Activated naive CD4-positive, alpha-beta T cell treated with anti-CD3 and anti-CD28 coated beads, Interleukin-2, amount 50 U/mL, for 24 hours (primary cell): ENCODE measurements around the gene DHRS7.

Source experiments
- H3K27ac Mint-ChIP-seq: one replicate; pipeline ENCODE4 v1.8.0; 2021; ENCODE audit warnings: mild to moderate bottlenecking, mixed read lengths
- H3K27me3 Mint-ChIP-seq: one replicate; pipeline ENCODE4 v1.8.0; 2021; ENCODE audit warnings: mixed read lengths
- H3K36me3 Mint-ChIP-seq: one replicate; pipeline ENCODE4 v1.8.0; 2021; ENCODE audit warnings: mixed read lengths
- H3K4me1 Mint-ChIP-seq: one replicate; pipeline ENCODE4 v1.8.0; 2021; ENCODE audit warnings: mixed read lengths
- H3K4me3 Mint-ChIP-seq: one replicate; pipeline ENCODE4 v1.8.0; 2021; ENCODE audit warnings: mild to moderate bottlenecking, mixed read lengths
- H3K9me3 Mint-ChIP-seq: one replicate; pipeline ENCODE4 v1.8.0; 2021; ENCODE audit warnings: mixed read lengths

The DHRS7 gene

GRCh38 chr14:60170948-60171347 is 5.8 kb upstream of the DHRS7 start:
- no peak overlapping the region for H3K4me3 Mint-ChIP-seq
- no peaks in the 10 kb centered on the region for H3K9me3 Mint-ChIP-seq
- H3K4me1 Mint-ChIP-seq: peaks cover 9% of the 10 kb centered on the region
- no peaks in the 10 kb centered on the region for H3K36me3 Mint-ChIP-seq
- no peak overlapping the region for H3K27ac Mint-ChIP-seq
- H3K27me3 Mint-ChIP-seq: no peaks in the 10 kb centered on the region

DNA sequence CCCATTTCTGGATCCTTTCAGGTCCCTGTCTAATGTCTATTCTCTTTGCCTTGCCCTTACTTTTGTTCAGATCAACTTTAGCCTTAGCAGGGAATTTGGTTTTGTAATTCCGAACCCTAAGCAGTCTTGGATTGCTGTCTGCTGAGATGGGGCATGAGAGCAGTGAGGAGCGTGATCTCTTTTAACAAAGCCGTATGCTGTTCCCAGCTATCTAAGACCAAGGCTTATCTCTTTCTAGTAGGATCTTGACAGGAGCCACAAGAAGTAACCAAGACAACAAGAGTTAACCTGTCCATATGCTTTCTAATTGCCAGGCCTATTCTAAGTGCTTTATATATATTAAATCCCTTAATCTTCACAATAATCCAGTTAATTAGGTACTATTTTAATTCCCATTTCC is 4.5 kb upstream of the DHRS7 start:
- Mint-ChIP-seq H3K27me3 (no peaks in the 10 kb centered on the region), H3K27ac (no peak overlapping the region), H3K36me3 (no peaks in the 10 kb centered on the region), H3K9me3 (no peaks in the 10 kb centered on the region), H3K4me3 (no peak overlapping the region), H3K4me1 (peaks cover 16% of the 10 kb centered on the region)

DNA sequence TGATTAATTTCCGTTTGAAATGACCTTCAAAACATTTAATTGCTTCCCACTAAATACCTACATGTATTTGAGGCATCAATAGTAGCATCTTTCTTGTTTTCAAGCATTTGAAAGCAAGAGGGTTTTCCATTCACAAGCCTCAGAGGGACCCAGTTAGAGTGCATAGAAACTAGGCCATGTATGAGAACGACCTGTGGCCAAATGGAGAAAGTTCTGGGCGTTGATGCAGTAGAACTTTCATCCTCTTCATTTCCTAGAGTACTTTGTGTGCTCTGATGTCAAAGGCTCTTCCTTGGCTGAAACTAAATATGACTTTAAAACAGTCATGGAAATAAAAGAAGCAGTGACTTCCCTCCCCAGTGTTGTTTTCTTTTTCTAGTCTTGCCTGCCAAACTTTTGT is 944 bp upstream of the DHRS7 start:
- Mint-ChIP-seq H3K27ac (peak overlapping the region; percentile 96), H3K4me1 (peaks cover 43% of the 10 kb centered on the region), H3K36me3 (peaks cover 1% of the 10 kb centered on the region), H3K4me3 (peak overlapping the region; percentile 83), H3K27me3 (no peaks in the 10 kb centered on the region), H3K9me3 (no peaks in the 10 kb centered on the region)

DNA sequence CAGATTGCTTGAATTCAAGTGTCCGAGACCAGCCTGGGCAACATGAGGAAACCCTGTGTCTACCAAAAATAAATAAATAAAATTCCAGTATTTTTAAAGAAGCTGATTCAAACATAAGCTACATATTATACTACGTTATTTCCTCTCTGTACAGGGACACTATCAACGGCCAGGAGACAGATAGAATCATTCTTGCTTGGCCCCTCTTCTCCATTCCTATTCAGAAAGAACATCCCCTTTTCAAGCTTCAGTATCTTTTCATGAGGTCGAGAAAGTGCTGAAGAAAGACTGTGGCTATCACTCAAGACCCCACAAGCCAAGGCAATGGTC is 314 bp upstream of the DHRS7 start:
- H3K4me3 Mint-ChIP-seq: peak overlapping the region; percentile 83
- no peaks in the 10 kb centered on the region for H3K9me3 Mint-ChIP-seq
- peak overlapping the region; percentile 96 for H3K27ac Mint-ChIP-seq
- H3K27me3 Mint-ChIP-seq: no peaks in the 10 kb centered on the region
- H3K4me1 Mint-ChIP-seq: peaks cover 50% of the 10 kb centered on the region
- H3K36me3 Mint-ChIP-seq: peaks cover 1% of the 10 kb centered on the region

DNA sequence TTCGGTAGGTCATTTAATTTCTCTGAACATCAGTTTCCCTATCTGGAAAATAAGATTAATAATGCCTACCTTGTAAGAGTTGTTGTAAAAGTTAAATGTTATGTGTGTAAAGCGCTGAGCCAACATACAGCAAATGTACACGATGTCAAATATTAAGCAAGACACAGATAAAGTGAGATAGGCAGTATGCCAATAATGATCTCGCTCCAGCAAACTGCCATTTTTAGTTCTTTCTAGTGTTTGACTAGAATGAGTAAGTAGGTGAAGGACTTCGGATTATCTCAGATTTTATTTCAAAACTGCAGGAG is 840 bp downstream of the DHRS7 start:
- Mint-ChIP-seq H3K27me3 (no peaks in the 10 kb centered on the region), H3K4me1 (peaks cover 59% of the 10 kb centered on the region), H3K27ac (peak overlapping the region; percentile 97), H3K9me3 (no peaks in the 10 kb centered on the region), H3K4me3 (peak overlapping the region; percentile 96), H3K36me3 (peaks cover 4% of the 10 kb centered on the region)

- H3K27me3 Mint-ChIP-seq: no peaks in the 10 kb centered on the region
- peaks cover 4% of the 10 kb centered on the region for H3K36me3 Mint-ChIP-seq
- H3K9me3 Mint-ChIP-seq: no peaks in the 10 kb centered on the region
- H3K4me1 Mint-ChIP-seq: peaks cover 66% of the 10 kb centered on the region
- peak overlapping the region; percentile 23 for H3K4me3 Mint-ChIP-seq
- H3K27ac Mint-ChIP-seq: no peak overlapping the region
These were observed 1.5 kb downstream of the DHRS7 start for GRCh38 chr14:60163693-60164092.

DNA sequence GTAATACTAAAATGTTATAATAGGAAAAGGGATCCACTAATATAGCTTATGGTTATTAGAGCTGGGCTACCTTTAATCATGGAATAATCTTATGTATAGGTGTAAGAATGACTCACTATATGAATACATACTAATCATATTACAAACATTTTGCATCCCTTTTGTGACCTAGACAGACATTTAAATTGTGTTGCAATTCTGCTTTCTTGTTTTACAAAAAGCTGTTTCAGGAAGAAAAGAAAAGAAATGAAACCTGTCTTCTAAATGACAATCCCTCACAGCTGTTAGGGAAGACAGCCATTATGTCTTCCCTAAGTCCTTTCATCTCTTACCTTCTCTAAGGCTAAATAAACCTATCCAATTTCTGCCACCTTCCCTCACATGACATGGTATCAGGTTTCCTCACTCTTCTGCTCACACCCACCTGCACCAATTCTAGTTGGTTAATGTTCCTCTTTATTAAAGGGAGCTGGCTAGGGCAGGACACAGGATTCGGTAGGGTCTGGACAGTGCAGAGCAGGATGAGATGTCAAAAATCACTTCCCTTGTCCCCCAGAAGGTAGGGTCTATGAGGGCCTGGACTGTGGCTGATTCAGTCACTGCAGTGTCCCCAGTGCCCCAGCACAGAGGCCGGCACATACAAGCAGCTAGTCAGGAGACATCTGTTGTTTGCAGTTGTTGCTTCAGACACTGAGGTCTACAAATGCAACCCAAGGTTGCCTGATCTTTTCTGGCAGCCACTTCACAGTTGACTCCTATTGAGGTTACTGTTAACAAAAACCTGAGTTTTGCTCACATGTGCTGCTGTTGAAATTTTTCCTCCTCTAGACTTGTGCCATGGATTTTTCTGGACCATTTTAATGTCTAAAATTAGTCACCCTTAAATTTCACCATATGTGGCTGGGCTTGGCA is 3.7 kb downstream of the DHRS7 start:
- Mint-ChIP-seq H3K27me3 (no peaks in the 10 kb centered on the region), H3K4me3 (no peak overlapping the region), H3K27ac (peak overlapping the region; percentile 24), H3K36me3 (peaks cover 5% of the 10 kb centered on the region), H3K4me1 (peaks cover 80% of the 10 kb centered on the region), H3K9me3 (no peaks in the 10 kb centered on the region)

- H3K4me3 Mint-ChIP-seq: no peak overlapping the region
- H3K36me3 Mint-ChIP-seq: peaks cover 7% of the 10 kb centered on the region
- H3K4me1 Mint-ChIP-seq: peaks cover 81% of the 10 kb centered on the region
- H3K9me3 Mint-ChIP-seq: no peaks in the 10 kb centered on the region
- H3K27ac Mint-ChIP-seq: peak overlapping the region; percentile 62
- H3K27me3 Mint-ChIP-seq: no peaks in the 10 kb centered on the region
These were observed 4.8 kb downstream of the DHRS7 start for GRCh38 chr14:60160422-60160821.

GRCh38 chr14:60154671-60155070 is 10.5 kb downstream of the DHRS7 start:
- peak overlapping the region; percentile 17 for H3K4me3 Mint-ChIP-seq
- H3K27me3 Mint-ChIP-seq: no peaks in the 10 kb centered on the region
- peaks cover 77% of the 10 kb centered on the region for H3K4me1 Mint-ChIP-seq
- H3K27ac Mint-ChIP-seq: peak overlapping the region; percentile 69
- H3K9me3 Mint-ChIP-seq: no peaks in the 10 kb centered on the region
- peaks cover 18% of the 10 kb centered on the region for H3K36me3 Mint-ChIP-seq

- Mint-ChIP-seq H3K36me3 (peaks cover 18% of the 10 kb centered on the region), H3K27me3 (no peaks in the 10 kb centered on the region), H3K9me3 (no peaks in the 10 kb centered on the region), H3K27ac (peak overlapping the region; percentile 47), H3K4me1 (peaks cover 71% of the 10 kb centered on the region), H3K4me3 (peak overlapping the region; percentile 48)
These were observed 11.2 kb downstream of the DHRS7 start for GRCh38 chr14:60153991-60154390.

GRCh38 chr14:60151715-60152114 is 13.5 kb downstream of the DHRS7 start:
- H3K27ac Mint-ChIP-seq: peak overlapping the region; percentile 85
- no peaks in the 10 kb centered on the region for H3K9me3 Mint-ChIP-seq
- H3K36me3 Mint-ChIP-seq: peaks cover 18% of the 10 kb centered on the region
- H3K4me1 Mint-ChIP-seq: peaks cover 50% of the 10 kb centered on the region
- no peaks in the 10 kb centered on the region for H3K27me3 Mint-ChIP-seq
- H3K4me3 Mint-ChIP-seq: peak overlapping the region; percentile 16

- H3K4me3 Mint-ChIP-seq: no peak overlapping the region
- H3K4me1 Mint-ChIP-seq: no peaks in the 10 kb centered on the region
- no peaks in the 10 kb centered on the region for H3K9me3 Mint-ChIP-seq
- H3K27me3 Mint-ChIP-seq: no peaks in the 10 kb centered on the region
- peaks cover 20% of the 10 kb centered on the region for H3K36me3 Mint-ChIP-seq
- no peak overlapping the region for H3K27ac Mint-ChIP-seq
These were observed 30.5 kb downstream of the DHRS7 start for GRCh38 chr14:60134702-60135101.

DNA sequence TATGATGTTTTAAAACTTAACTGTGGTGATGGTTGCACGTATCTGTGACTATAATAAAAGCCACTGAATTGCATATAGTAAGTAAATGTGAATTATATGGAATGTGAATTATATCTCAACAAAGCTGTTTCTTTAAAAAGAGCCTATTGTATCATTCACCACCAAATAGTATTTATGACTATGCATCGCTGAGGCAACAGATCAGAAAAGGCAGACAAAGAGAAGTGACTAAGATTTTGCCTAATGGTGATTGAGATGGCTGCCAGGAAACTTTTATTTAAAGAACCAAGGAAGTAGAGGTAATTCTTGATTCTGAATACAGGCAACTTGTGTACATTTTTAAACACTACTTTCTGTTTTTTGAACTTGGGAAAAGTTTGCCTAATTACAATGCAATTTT is 31.7 kb downstream of the DHRS7 start:
- Mint-ChIP-seq H3K4me3 (no peak overlapping the region), H3K36me3 (peaks cover 24% of the 10 kb centered on the region), H3K9me3 (no peaks in the 10 kb centered on the region), H3K27me3 (no peaks in the 10 kb centered on the region), H3K27ac (no peak overlapping the region), H3K4me1 (no peaks in the 10 kb centered on the region)

DNA sequence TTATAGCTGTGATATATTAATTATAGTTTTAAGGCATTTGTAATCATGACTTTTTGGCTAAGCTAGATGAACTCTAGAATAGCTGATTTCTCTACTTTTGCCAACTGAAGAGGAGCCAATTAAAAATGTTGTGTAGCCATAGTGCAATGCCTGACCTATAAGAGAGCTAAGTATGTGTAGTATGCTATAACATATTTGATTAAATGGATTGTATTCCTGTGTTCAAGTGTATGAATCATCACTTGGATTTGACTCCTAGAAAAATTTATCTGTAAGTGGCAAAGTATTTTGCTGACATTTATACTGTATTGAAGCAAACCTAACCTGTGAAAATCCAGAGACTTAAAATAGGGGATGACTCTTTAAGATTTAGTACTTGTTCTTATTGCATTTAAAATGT is 39.3 kb downstream of the DHRS7 start:
- Mint-ChIP-seq H3K9me3 (no peaks in the 10 kb centered on the region), H3K27me3 (no peaks in the 10 kb centered on the region), H3K36me3 (peaks cover 51% of the 10 kb centered on the region), H3K4me3 (no peak overlapping the region), H3K4me1 (no peaks in the 10 kb centered on the region), H3K27ac (no peak overlapping the region)

- Mint-ChIP-seq H3K27me3 (no peaks in the 10 kb centered on the region), H3K27ac (no peak overlapping the region), H3K9me3 (no peaks in the 10 kb centered on the region), H3K36me3 (peaks cover 19% of the 10 kb centered on the region), H3K4me3 (no peak overlapping the region), H3K4me1 (no peaks in the 10 kb centered on the region)
These were observed 49.0 kb downstream of the DHRS7 start for GRCh38 chr14:60116181-60116580.

DNA sequence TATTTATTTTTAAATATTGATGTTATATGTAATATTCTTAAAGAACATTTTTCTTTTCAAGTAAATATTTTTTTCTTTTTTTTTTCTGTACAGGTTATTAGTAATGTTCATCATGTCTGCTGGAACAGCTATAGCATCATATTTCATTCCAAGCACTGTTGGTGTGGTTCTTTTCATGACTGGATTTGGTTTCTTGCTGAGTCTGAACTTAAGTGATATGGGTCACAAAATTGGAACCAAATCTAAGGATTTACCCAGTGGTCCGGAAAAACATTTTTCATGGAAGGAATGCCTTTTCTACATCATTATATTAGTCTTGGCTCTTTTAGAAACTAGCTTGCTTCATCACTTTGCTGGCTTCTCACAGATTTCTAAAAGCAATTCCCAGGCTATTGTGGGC is 50.3 kb downstream of the DHRS7 start:
- Mint-ChIP-seq H3K4me3 (no peak overlapping the region), H3K4me1 (peaks cover 9% of the 10 kb centered on the region), H3K36me3 (peaks cover 21% of the 10 kb centered on the region), H3K27me3 (no peaks in the 10 kb centered on the region), H3K27ac (no peak overlapping the region), H3K9me3 (no peaks in the 10 kb centered on the region)

DNA sequence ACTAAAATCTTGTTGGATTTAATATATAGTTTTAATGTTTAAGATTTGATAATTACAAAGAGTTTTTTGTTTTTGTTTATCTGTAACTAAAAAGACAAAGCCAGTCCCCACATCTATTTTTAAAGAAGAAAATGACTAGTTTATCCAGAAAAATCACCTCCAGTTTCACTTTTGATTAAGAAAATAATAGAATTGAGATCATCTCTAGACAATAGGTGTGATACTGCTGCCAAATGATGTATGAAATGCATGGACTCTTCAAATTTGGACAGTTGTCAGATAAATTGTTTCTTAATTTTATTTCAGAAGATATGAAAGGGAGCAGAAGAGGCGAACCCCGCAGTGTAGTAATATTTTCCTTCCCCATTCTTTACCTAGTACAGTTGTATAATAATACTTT is 53.5 kb downstream of the DHRS7 start:
- H3K36me3 Mint-ChIP-seq: peaks cover 23% of the 10 kb centered on the region
- H3K9me3 Mint-ChIP-seq: no peaks in the 10 kb centered on the region
- no peak overlapping the region for H3K27ac Mint-ChIP-seq
- H3K27me3 Mint-ChIP-seq: no peaks in the 10 kb centered on the region
- peaks cover 18% of the 10 kb centered on the region for H3K4me1 Mint-ChIP-seq
- H3K4me3 Mint-ChIP-seq: no peak overlapping the region
